Dorsolateral prefrontal cortex (tissue), 118 donors: Measurements from ENCODE around the gene CXCL14. TPM values are rescaled to one million over a fixed set of nuclear protein-coding genes. Genes with fewer than 3 reads are reported as not detected.

Source experiments
- total RNA-seq, 120 experiments: library from RNA; stranded (reverse); gene quantifications; one replicate each; pipeline versions ENCODE4 v1.2.3 to v1.2.4, GENCODE V29; 2022

Gene CXCL14
- total RNA-seq, 120 experiments from 2014 or later = 8.6 to 119 (median 41.0) TPM

Other genes with a start within 250 kb of the CXCL14 start
- gene MACROH2A1, start 179.8 kb downstream of the CXCL14 start, total RNA-seq = 100 to 1,000 TPM in 119 of 120 experiments, 10 to 100 TPM in 1; 95.0 to 158 (median 124) TPM
- gene DCANP1, start 131.6 kb downstream of the CXCL14 start, total RNA-seq = under 1 TPM in 7 of 120 experiments, not detected in 113; 0.13 to 0.20 (median 0.15) TPM
- gene TIFAB, start 126.6 kb downstream of the CXCL14 start, total RNA-seq = under 1 TPM in 17 of 120 experiments, not detected in 103; 0.08 to 0.23 (median 0.12) TPM
- not detected for gene NEUROG1, start 43.0 kb downstream of the CXCL14 start, total RNA-seq